Stimulated activated CD4-positive, alpha-beta T cell treated with anti-CD3 and anti-CD28 coated beads, TNF-alpha, amount 100 ng/mL, for 24 hours (primary cell): Measurements from ENCODE around the gene CPN2.

Experiments
- DNase-seq, 3 experiments: peaks; one replicate each; pipeline ENCODE4 v3.0.0-alpha.2; 2020; ENCODE audit warnings: low read depth in 3 of 3

CPN2 gene

GRCh38 chr3:194313560-194314387 is 37.4 kb downstream of the CPN2 start:
- DNase-seq, result no peak

- DNase-seq, result no peak
Measured at GRCh38 chr3:194312743-194313281, 38.3 kb downstream of the CPN2 start.

- no peak for DNase-seq
Measured at GRCh38 chr3:194312186-194312742, 38.9 kb downstream of the CPN2 start.

- no peak for DNase-seq
Measured at GRCh38 chr3:194311000-194311399, 40.1 kb downstream of the CPN2 start.

- DNase-seq, result no peak
Measured at GRCh38 chr3:194310060-194310835, 40.9 kb downstream of the CPN2 start.

- no peak for DNase-seq
Measured at GRCh38 chr3:194308601-194309449, 42.3 kb downstream of the CPN2 start.

- no peak for DNase-seq
Measured at GRCh38 chr3:194307849-194308248, 43.3 kb downstream of the CPN2 start.

GRCh38 chr3:194306771-194307640 is 44.1 kb downstream of the CPN2 start:
- DNase-seq, result no peak

GRCh38 chr3:194306109-194306686 is 44.9 kb downstream of the CPN2 start:
- DNase-seq, result peak in 1 of 3 experiments; percentile 31

- DNase-seq, result no peak
Measured at GRCh38 chr3:194305356-194306108, 45.6 kb downstream of the CPN2 start.

GRCh38 chr3:194304186-194304917 is 46.8 kb downstream of the CPN2 start:
- no peak for DNase-seq

GRCh38 chr3:194303749-194304148 is 47.4 kb downstream of the CPN2 start:
- DNase-seq, result no peak

- DNase-seq, result no peak
Measured at GRCh38 chr3:194301730-194302129, 49.4 kb downstream of the CPN2 start.

- DNase-seq, result no peak
Measured at GRCh38 chr3:194300936-194301335, 50.2 kb downstream of the CPN2 start.

GRCh38 chr3:194300382-194300758 is 50.8 kb downstream of the CPN2 start:
- DNase-seq, result no peak

GRCh38 chr3:194298331-194299227 is 52.5 kb downstream of the CPN2 start:
- DNase-seq, result no peak

GRCh38 chr3:194296454-194297263 is 54.5 kb downstream of the CPN2 start:
- no peak for DNase-seq
